GM15510 (cell line): ENCODE results near the gene FAM50A.

Source experiments
- POLR2A ChIP-seq: IDR thresholded peaks from 3 replicates; pipeline ENCODE4 v1.6.1; 2011; ENCODE audit warnings: borderline replicate concordance; ENCODE audit not compliant: insufficient read length; ENCODE audit errors: extremely low read depth

FAM50A gene, protein sequence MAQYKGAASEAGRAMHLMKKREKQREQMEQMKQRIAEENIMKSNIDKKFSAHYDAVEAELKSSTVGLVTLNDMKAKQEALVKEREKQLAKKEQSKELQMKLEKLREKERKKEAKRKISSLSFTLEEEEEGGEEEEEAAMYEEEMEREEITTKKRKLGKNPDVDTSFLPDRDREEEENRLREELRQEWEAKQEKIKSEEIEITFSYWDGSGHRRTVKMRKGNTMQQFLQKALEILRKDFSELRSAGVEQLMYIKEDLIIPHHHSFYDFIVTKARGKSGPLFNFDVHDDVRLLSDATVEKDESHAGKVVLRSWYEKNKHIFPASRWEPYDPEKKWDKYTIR

GRCh38 chrX:154443992-154444754 is at the start of gene FAM50A:
Gene FAM50A (plus strand): TSS chrX:154444141. CDS start chrX:154444236, 95 bp downstream.
- peak; percentile 24 for TF ChIP-seq POLR2A

- peak; percentile 44 for TF ChIP-seq POLR2A
Measured at GRCh38 chrX:154396973-154397887, 46.7 kb upstream of the FAM50A start.

- TF ChIP-seq POLR2A, result peak; percentile 96
Measured at GRCh38 chrX:154397888-154398667, 45.9 kb upstream of the FAM50A start, which contains the start of gene RPL10. Gene RPL10 (plus strand): TSS chrX:154398377. CDS start chrX:154398520, 143 bp downstream.

DNA sequence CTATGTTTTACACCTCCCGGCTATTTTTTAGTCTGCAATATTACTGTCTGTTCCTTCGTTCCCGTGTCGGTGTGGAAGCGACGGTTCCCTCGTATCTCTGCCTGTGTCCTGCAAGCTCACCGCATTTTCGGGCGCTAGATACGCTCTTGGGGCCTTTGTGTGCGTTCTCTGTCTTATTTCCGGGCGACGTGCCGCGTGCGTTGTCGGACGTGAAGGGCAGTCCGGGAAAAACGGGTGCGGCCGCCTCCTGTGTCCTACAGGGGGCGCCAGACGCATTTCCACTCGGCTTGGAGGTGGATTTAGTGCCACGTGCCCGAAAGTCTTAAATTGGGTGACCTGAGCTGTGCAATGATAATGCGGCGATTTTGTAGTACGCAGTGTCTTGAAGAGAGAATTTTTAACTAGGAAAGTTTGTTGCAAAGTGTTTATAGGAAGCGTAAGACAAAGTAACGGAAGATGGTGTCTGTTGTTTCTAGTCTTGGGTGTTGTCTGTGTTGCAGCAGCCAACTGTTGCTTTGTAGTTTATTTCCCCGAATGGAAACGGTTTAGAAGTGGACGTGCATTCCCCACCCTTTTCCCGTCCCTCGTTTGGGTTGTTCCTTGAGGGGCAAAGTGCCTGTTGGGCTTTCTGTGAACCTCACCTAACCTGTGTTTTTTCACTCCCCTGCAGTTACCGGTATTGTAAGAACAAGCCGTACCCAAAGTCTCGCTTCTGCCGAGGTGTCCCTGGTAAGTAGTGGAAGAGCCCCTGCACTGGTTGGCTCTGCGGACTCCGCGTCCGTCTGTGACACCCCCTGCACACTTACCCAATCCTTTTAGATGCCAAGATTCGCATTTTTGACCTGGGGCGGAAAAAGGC is 45.0 kb upstream of the FAM50A start:
- no peak for TF ChIP-seq POLR2A

GRCh38 chrX:154399527-154400368 is 44.2 kb upstream of the FAM50A start:
- no peak for TF ChIP-seq POLR2A

- TF ChIP-seq POLR2A, result peak; percentile 50
Measured at GRCh38 chrX:154401045-154401799, 42.7 kb upstream of the FAM50A start.

GRCh38 chrX:154401918-154402621 is 41.9 kb upstream of the FAM50A start:
- no peak for TF ChIP-seq POLR2A

GRCh38 chrX:154402622-154403127 is 41.3 kb upstream of the FAM50A start:
- TF ChIP-seq POLR2A, result no peak

DNA sequence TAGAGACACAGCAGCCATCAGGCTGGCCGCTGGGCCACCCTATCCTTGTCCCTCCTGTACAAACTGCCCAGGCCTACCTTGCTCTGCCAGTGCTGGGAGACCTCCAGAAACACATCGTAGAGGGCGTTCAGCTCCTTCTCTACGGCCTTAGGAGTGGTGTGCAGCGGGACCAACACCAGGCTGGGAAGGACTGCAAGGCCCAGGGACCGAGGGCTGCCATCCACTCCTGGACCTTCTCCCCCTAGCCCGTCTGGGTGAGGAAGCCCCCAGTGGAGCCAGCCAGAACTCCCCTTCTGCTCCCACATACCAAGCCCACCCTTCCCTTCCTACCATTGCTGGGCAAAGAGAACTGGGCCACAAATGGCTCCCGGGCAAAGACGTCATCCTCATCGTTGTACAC is 40.7 kb upstream of the FAM50A start:
- TF ChIP-seq POLR2A, result no peak

GRCh38 chrX:154403858-154404257 is 40.1 kb upstream of the FAM50A start:
- no peak for TF ChIP-seq POLR2A
